Stomach (tissue), 9 donors: Measurements from ENCODE around the gene GPT2. TPM values are rescaled to one million over a fixed set of nuclear protein-coding genes. Genes with fewer than 3 reads are reported as not detected.

Experiments used
- DNase-seq, 2 donors: peaks; one replicate each; pipeline versions ENCODE4 v3.0.0 to v3.0.0-alpha.2; 2013 to 2019
- H3K27ac ChIP-seq, 5 donors: fragments of 200-600 bp in 4 of 5; sonication (generic) in 4 of 5; one replicate each; pipeline ENCODE4 v1.5.1; 2013 to 2019; ENCODE audit warnings: mild to moderate bottlenecking in 1 of 5, moderate library complexity in 1 of 5
- H3K27me3 ChIP-seq, 3 donors: fragments of 200-600 bp; sonication (generic); one replicate each; pipeline ENCODE4 v1.5.1; 2017 to 2019; ENCODE audit warnings: mixed run types in 1 of 3
- H3K36me3 ChIP-seq, 4 donors: fragments of 200-600 bp; sonication (generic); 1 replicate in 3 of 4; 2 replicates in 1 of 4; pipeline ENCODE4 v1.5.1; 2016 to 2019
- H3K4me1 ChIP-seq, 4 donors: fragments of 200-600 bp; sonication (generic); one replicate each; pipeline ENCODE4 v1.5.1; 2016 to 2019
- H3K4me3 ChIP-seq, 4 donors: fragments of 200-600 bp; sonication (generic) in 3 of 4; one replicate each; pipeline ENCODE4 v1.5.1; 2016 to 2019; ENCODE audit warnings: mild to moderate bottlenecking in 1 of 4
- H3K9me3 ChIP-seq, 4 donors: fragments of 200-600 bp; sonication (generic); one replicate each; pipeline ENCODE4 v1.5.1; 2016 to 2019
- CTCF ChIP-seq, 7 experiments: fragments of 450-650 bp in 4 of 7; fragments of 200-600 bp in 3 of 7; sonication (generic) in 3 of 7; IDR thresholded peaks; one replicate each; pipeline ENCODE4 v1.5.1; 2016 to 2019; ENCODE audit warnings: antibody characterized with exemption in 7 of 7, control low read depth in 2 of 7, mild to moderate bottlenecking in 1 of 7
- EP300 ChIP-seq: sonication (generic); formaldehyde crosslinking; IDR thresholded peaks from one replicate; pipeline ENCODE4 v1.6.1; 2017; ENCODE audit warnings: antibody characterized with exemption
- POLR2A ChIP-seq, 4 donors: fragments of 450-650 bp; IDR thresholded peaks; one replicate each; pipeline ENCODE4 v1.6.1; 2016; ENCODE audit warnings: antibody characterized with exemption in 4 of 4, control low read depth in 2 of 4, mild to moderate bottlenecking in 1 of 4, moderate library complexity in 1 of 4
- POLR2AphosphoS5 ChIP-seq, 3 donors: sonication (generic); formaldehyde crosslinking; IDR thresholded peaks; one replicate each; pipeline ENCODE4 v1.6.1; 2016; ENCODE audit warnings: antibody characterized with exemption in 3 of 3
- WGBS, 5 donors: extraction: QIAGEN DNeasy Blood & Tissue Kit in 3 of 5; methylation state at CpG; one replicate each; pipeline versions ENCODE4 v1.1.5 to v1.1.7; 2013 to 2018; 5-methylcytosine and 5-hydroxymethylcytosine counted together
- intact Hi-C: fragments of 100-400 bp; cut with DNase I; formaldehyde crosslinking; loops from one replicate; pipeline ENCODE4 v1.15.1; 2023; ENCODE audit warnings: low total_unique reads
- polyA plus RNA-seq, 3 donors: library from polyadenylated mRNA; stranded (reverse); fragments of 200-250 nt; gene quantifications; one replicate each; pipeline ENCODE4 v1.2.3, GENCODE V29; 2013
- total RNA-seq, 5 donors: library from RNA; depleted of rRNA; stranded (reverse); fragments of >200 nt; gene quantifications; one replicate each; pipeline versions ENCODE4 v1.1.0 to v1.2.3, GENCODE V29; 2014 to 2016
- donor health status: healthy with polysubstance abuse.
- donor health status: Bipolar disorder and iron deficiency.
- donor health status: healthy.

GPT2 gene
- total and polyA plus RNA-seq, 8 donors, result 29.2 to 167 (median 60.9) TPM

GRCh38 chr16:46971271-46971670, 87.1 kb downstream of the GPT2 start:
- WGBS, 5 donors, result 94 to 99% (median 95%) methylated on average over 7 of the region's 7 CpGs
- no peaks in the 10 kb centered on the region for H3K27me3 ChIP-seq
- H3K4me3 ChIP-seq, result peak overlapping the region in 1 of 4 donors; percentile 78
- intact Hi-C loops, result no loop called here
- no peak overlapping the region for H3K27ac ChIP-seq
- H3K9me3 ChIP-seq, result no peaks in the 10 kb centered on the region
- H3K36me3 ChIP-seq, result peaks cover 29 to 50% (median 50%) of the 10 kb centered on the region in 4 donors
- H3K4me1 ChIP-seq, result peaks cover 28 to 63% (median 44%) of the 10 kb centered on the region in 4 donors
- DNase-seq, result no peak
- TF ChIP-seq POLR2A (IDR thresholded peaks at IDR 0.05), result no peak
- no peak for TF ChIP-seq EP300
- no peak for TF ChIP-seq POLR2AphosphoS5 (IDR thresholded peaks at IDR 0.05)
- no peak for TF ChIP-seq CTCF (IDR thresholded peaks at IDR 0.05)

- intact Hi-C loops, result no loop called here
- peak overlapping the region; percentile 96 to 99 (median 98) for H3K27ac ChIP-seq
- peaks cover 17 to 37% (median 37%) of the 10 kb centered on the region in 4 donors for H3K36me3 ChIP-seq
- H3K4me3 ChIP-seq, result peak overlapping the region; percentile 71 to 98 (median 76)
- H3K9me3 ChIP-seq, result no peaks in the 10 kb centered on the region
- 0 to 4% (median 1%) methylated on average over 21 to 48 of the region's 48 CpGs for WGBS, 5 donors
- peaks cover 28 to 71% (median 51%) of the 10 kb centered on the region in 4 donors for H3K4me1 ChIP-seq
- TF ChIP-seq POLR2A (IDR thresholded peaks at IDR 0.05) (no peak), EP300 (no peak), CTCF (IDR thresholded peaks at IDR 0.05) (no peak), POLR2AphosphoS5 (IDR thresholded peaks at IDR 0.05) (no peak)
- no peaks in the 10 kb centered on the region for H3K27me3 ChIP-seq
- peak; percentile 50 to 71 for DNase-seq
Measured at GRCh38 chr16:46972429-46973206, 88.5 kb downstream of the GPT2 start.

- no peaks in the 10 kb centered on the region for H3K27me3 ChIP-seq
- intact Hi-C loops, result no loop called here
- no peaks in the 10 kb centered on the region for H3K9me3 ChIP-seq
- peaks cover 11 to 29% (median 29%) of the 10 kb centered on the region in 4 donors for H3K36me3 ChIP-seq
- H3K4me1 ChIP-seq, result peaks cover 28 to 68% (median 51%) of the 10 kb centered on the region in 4 donors
- peak within 1 kb of the TSS; percentile 96 to 99 (median 98) for H3K27ac ChIP-seq
- peak within 1 kb of the TSS; percentile 71 to 98 (median 76) for H3K4me3 ChIP-seq
- TF ChIP-seq POLR2AphosphoS5 (IDR thresholded peaks at IDR 0.05) (peak; percentile 62 to 89 (median 83)), POLR2A (IDR thresholded peaks at IDR 0.05) (peak in 1 of 4 donors; percentile 51), CTCF (IDR thresholded peaks at IDR 0.05) (no peak), EP300 (peak; percentile 20)
- WGBS, 5 donors, result 0 to 1% (median 0%) methylated on average over 56 to 86 of the region's 86 CpGs; no CpG with 5 or more reads in 1 of the 5 donors
- DNase-seq, result peak; percentile 93 to 97
Measured at GRCh38 chr16:46973207-46973995, 89.2 kb downstream of the GPT2 start, which contains the start of gene DNAJA2. Gene DNAJA2 (minus strand): TSS chr16:46973674. CDS start chr16:46973572, 102 bp downstream.

GRCh38 chr16:46973996-46974324, 89.8 kb downstream of the GPT2 start:
- WGBS, 5 donors, result 2 to 4% (median 4%) methylated on average over 9 to 14 of the region's 14 CpGs
- DNase-seq, result no peak
- peak overlapping the region; percentile 96 to 99 (median 98) for H3K27ac ChIP-seq
- H3K27me3 ChIP-seq, result no peaks in the 10 kb centered on the region
- H3K36me3 ChIP-seq, result peaks cover 5 to 23% (median 23%) of the 10 kb centered on the region in 4 donors
- no peaks in the 10 kb centered on the region for H3K9me3 ChIP-seq
- no peak for TF ChIP-seq CTCF (IDR thresholded peaks at IDR 0.05)
- TF ChIP-seq EP300, result no peak
- TF ChIP-seq POLR2AphosphoS5 (IDR thresholded peaks at IDR 0.05), result no peak
- no peak for TF ChIP-seq POLR2A (IDR thresholded peaks at IDR 0.05)
- H3K4me1 ChIP-seq, result peaks cover 28 to 62% (median 48%) of the 10 kb centered on the region in 4 donors
- intact Hi-C loops, result no loop called here
- H3K4me3 ChIP-seq, result peak overlapping the region; percentile 71 to 98 (median 76)
